Sigmoid colon (tissue), 7 donors: ENCODE measurements around the gene SPATA24. TPM values are rescaled to one million over a fixed set of nuclear protein-coding genes. Genes with fewer than 3 reads are reported as not detected.

Experiments used
- DNase-seq: peaks from one replicate; pipeline ENCODE4 v3.0.0-alpha.2; 2019
- H3K27ac ChIP-seq, 4 donors: fragments of 200-600 bp; sonication (generic); one replicate each; pipeline ENCODE4 v1.5.1; 2016 to 2019; ENCODE audit warnings: mild to moderate bottlenecking in 1 of 4
- H3K27me3 ChIP-seq, 3 donors: fragments of 200-600 bp; sonication (generic); one replicate each; pipeline ENCODE4 v1.5.1; 2019; ENCODE audit warnings: mild to moderate bottlenecking in 1 of 3
- H3K36me3 ChIP-seq, 4 donors: fragments of 200-600 bp; sonication (generic); one replicate each; pipeline ENCODE4 v1.5.1; 2016 to 2019
- H3K4me1 ChIP-seq, 4 donors: fragments of 200-600 bp; sonication (generic); one replicate each; pipeline ENCODE4 v1.5.1; 2017 to 2019
- H3K4me3 ChIP-seq, 4 donors: fragments of 200-600 bp; sonication (generic); one replicate each; pipeline ENCODE4 v1.5.1; 2017 to 2019; ENCODE audit warnings: mild to moderate bottlenecking in 2 of 4, moderate library complexity in 1 of 4
- H3K9me3 ChIP-seq, 4 donors: fragments of 200-600 bp in 3 of 4; sonication (generic) in 3 of 4; one replicate each; pipeline versions ENCODE4 v1.5.1 to v1.6.1; 2013 to 2019
- EP300 ChIP-seq, 4 donors: sonication (generic); formaldehyde crosslinking; IDR thresholded peaks; one replicate each; pipeline ENCODE4 v1.6.1; 2017; ENCODE audit warnings: antibody characterized with exemption in 4 of 4
- POLR2A ChIP-seq, 2 donors: fragments of 450-650 bp; IDR thresholded peaks; one replicate each; pipeline ENCODE4 v1.6.1; 2016; ENCODE audit warnings: antibody characterized with exemption in 2 of 2, mild to moderate bottlenecking in 2 of 2, moderate library complexity in 2 of 2
- POLR2AphosphoS5 ChIP-seq, 4 donors: sonication (generic); formaldehyde crosslinking; IDR thresholded peaks; one replicate each; pipeline ENCODE4 v1.6.1; 2017; ENCODE audit warnings: antibody characterized with exemption in 4 of 4
- WGBS, 2 donors: extraction: QIAGEN DNeasy Blood & Tissue Kit; methylation state at CpG; one replicate each; pipeline ENCODE4 v1.1.7; 2013; 5-methylcytosine and 5-hydroxymethylcytosine counted together
- intact Hi-C: fragments of 100-400 bp; cut with DNase I; formaldehyde crosslinking; loops from one replicate; pipeline ENCODE4 v1.15.1; 2023
- polyA plus RNA-seq, 3 donors: library from polyadenylated mRNA; stranded (reverse); fragments of 200-250 nt; gene quantifications; one replicate each; pipeline ENCODE4 v1.2.3, GENCODE V29; 2013
- total RNA-seq, 4 donors: library from RNA; depleted of rRNA; stranded (reverse); fragments of >200 nt; gene quantifications; one replicate each; pipeline ENCODE4 v1.1.0, GENCODE V29; 2016
- TF ChIP-seq, protein P1 (sequence below), 4 experiments: fragments of 450-650 bp in 3 of 4; fragments of 200-600 bp in 1 of 4; IDR thresholded peaks; one replicate each; pipeline ENCODE4 v1.5.1; 2016 to 2019; ENCODE audit warnings: antibody characterized with exemption in 4 of 4, mild to moderate bottlenecking in 3 of 4, moderate library complexity in 2 of 4
- donor health status: healthy with polysubstance abuse.
- donor health status: Bipolar disorder and iron deficiency.
- donor health status: healthy.

SPATA24 gene, protein sequence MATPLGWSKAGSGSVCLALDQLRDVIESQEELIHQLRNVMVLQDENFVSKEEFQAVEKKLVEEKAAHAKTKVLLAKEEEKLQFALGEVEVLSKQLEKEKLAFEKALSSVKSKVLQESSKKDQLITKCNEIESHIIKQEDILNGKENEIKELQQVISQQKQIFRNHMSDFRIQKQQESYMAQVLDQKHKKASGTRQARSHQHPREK
- 1 to 10 TPM; 1.4 to 7.9 (median 2.0) TPM for total RNA-seq
- polyA plus RNA-seq = 1 to 10 TPM; 7.3 to 9.0 (median 7.9) TPM

DNA sequence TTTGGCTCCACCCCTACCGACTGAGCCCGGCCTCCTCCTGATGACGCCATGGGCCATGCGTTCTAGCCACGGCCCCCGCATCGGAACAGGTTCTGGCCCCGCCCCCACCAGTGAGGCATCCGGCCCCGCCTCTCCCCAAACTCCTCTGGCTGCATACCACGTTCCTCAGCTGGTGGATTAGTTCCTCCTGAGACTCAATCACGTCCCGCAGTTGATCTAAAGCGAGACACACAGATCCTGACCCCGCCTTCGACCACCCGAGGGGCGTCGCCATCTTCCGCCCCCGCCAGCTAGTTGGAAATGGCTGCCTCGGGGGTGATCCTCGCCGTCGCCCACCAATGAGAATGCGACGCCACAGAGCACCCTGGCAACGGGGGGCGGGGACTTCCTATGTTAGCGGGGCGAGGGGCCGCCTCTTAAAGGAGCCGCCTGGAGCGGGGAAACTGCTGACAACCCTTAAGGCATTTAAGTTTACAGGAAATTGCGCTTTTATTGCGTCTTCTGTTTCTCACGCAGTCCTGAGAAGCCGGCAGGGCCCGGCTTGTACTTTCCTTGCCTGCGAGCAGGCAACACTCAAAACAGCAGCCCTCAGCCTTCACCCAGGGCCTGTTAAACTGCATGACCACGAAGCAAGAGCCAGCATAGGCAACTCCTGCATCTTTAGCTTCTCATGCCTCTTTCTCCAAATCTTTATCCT is at the start of gene SPATA24:
TSS of gene SPATA24 (minus strand) at position 303 of the 697 bp plus-strand sequence. CDS start at position 274, 29 bp downstream.
- peak; percentile 99 for DNase-seq
- Histone ChIP-seq H3K27ac (peak within 1 kb of the TSS; percentile 86 to 93 (median 90)), H3K4me1 (peaks cover 0 to 14% (median 12%) of the 10 kb centered on the region in 4 donors), H3K36me3 (no peaks in the 10 kb centered on the region), H3K4me3 (peak within 1 kb of the TSS; percentile 37 to 55 (median 52)), H3K27me3 (no peaks in the 10 kb centered on the region), H3K9me3 (no peaks in the 10 kb centered on the region)
- TF ChIP-seq POLR2AphosphoS5 (IDR thresholded peaks at IDR 0.05) (peak in 3 of 4 donors; percentile 38 to 54 (median 44)), EP300 (IDR thresholded peaks at IDR 0.05) (peak in 1 of 4 donors; percentile 17), POLR2A (IDR thresholded peaks at IDR 0.05) (no peak)
- TF ChIP-seq, protein P1, sequence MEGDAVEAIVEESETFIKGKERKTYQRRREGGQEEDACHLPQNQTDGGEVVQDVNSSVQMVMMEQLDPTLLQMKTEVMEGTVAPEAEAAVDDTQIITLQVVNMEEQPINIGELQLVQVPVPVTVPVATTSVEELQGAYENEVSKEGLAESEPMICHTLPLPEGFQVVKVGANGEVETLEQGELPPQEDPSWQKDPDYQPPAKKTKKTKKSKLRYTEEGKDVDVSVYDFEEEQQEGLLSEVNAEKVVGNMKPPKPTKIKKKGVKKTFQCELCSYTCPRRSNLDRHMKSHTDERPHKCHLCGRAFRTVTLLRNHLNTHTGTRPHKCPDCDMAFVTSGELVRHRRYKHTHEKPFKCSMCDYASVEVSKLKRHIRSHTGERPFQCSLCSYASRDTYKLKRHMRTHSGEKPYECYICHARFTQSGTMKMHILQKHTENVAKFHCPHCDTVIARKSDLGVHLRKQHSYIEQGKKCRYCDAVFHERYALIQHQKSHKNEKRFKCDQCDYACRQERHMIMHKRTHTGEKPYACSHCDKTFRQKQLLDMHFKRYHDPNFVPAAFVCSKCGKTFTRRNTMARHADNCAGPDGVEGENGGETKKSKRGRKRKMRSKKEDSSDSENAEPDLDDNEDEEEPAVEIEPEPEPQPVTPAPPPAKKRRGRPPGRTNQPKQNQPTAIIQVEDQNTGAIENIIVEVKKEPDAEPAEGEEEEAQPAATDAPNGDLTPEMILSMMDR (IDR thresholded peaks at IDR 0.05) = no peak
- intact Hi-C loops = loop anchor here (5.0 kb wide), 1 partner anchor 62 kb away; the partner anchor contains the start of gene PAIP2
- 1% methylated on average over 41 of the region's 41 CpGs for WGBS, 2 donors

DNA sequence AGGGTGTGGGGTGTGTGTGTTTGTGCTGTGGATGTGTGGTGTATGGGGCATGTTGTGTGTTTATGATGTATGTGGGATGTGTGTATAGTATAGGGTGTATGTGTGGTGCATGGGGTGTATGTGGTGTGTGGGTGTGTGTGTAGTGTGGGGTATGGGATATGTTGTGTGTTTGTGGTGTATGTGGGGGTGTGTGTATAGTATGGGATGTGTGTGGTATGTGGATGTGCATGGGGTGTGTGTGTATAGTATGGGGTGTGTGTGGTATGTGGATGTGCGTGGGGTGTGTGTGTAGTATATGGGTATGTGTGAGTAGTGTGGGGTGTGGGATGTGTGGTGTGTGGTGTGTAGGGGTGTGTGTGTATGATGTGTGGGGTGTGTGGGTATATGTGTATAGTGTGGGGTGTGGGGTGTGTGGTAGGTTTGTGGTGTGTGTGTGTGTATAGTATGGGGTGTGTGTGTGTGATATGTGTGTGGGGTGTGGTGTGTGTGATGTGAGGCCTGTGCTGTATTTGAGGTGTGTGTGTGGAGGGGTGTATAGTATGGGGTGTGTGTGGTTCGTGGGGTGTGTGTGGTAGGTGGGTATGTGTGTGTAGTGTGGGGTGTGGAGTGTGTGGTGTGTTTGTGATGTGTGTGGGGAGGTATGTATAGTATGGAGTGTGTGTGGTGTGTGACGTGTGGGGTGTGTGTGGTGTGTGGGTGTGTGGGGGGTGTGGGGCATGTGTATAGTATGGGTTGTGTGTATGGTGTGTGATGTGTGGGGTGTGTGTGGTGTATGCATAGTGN is 48.2 kb upstream of the SPATA24 start:
- intact Hi-C loops = no loop called here
- no peak for DNase-seq
- no peaks in the 10 kb centered on the region for H3K27me3 ChIP-seq
- H3K27ac ChIP-seq = no peak overlapping the region
- no peaks in the 10 kb centered on the region for H3K9me3 ChIP-seq
- H3K36me3 ChIP-seq = no peaks in the 10 kb centered on the region
- no peak overlapping the region for H3K4me3 ChIP-seq
- 78 to 84% methylated on average over 3 of the region's 3 CpGs for WGBS, 2 donors
- no peaks in the 10 kb centered on the region for H3K4me1 ChIP-seq
- no peak for TF ChIP-seq POLR2AphosphoS5 (IDR thresholded peaks at IDR 0.05)
- TF ChIP-seq, protein P1 (IDR thresholded peaks at IDR 0.05) = peak in 1 of 4 experiments; percentile 5

DNA sequence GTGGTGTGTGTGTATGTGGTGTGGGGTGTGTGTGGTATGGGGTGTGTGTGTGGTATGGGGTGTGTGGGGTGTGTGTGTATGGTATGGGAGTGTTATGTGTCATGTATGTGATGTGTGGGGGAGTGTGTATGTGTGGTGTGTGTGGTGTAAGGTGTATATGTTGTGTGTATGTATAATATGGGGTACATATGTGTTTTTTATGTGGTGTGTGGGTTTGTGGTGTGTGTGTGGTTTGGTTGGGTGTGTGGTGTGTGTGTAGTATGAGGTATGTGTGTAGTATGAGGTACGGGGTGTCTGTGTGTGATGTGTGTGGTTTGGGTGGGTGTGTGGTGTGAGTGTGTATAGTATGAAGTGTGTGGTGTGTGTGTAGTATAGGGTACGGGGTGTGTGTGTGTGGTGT is 47.3 kb upstream of the SPATA24 start:
- intact Hi-C loops = no loop called here
- Histone ChIP-seq H3K36me3 (no peaks in the 10 kb centered on the region), H3K27ac (no peak overlapping the region), H3K27me3 (no peaks in the 10 kb centered on the region), H3K9me3 (no peaks in the 10 kb centered on the region), H3K4me3 (no peak overlapping the region), H3K4me1 (no peaks in the 10 kb centered on the region)
- whole genome bisulfite sequencing, 2 donors = 82 to 91% methylated on average over 2 of the region's 2 CpGs
- TF ChIP-seq EP300 (IDR thresholded peaks at IDR 0.05) (no peak), POLR2AphosphoS5 (IDR thresholded peaks at IDR 0.05) (no peak), POLR2A (IDR thresholded peaks at IDR 0.05) (no peak)
- TF ChIP-seq, protein P1 (IDR thresholded peaks at IDR 0.05) = no peak
- no peak for DNase-seq

DNA sequence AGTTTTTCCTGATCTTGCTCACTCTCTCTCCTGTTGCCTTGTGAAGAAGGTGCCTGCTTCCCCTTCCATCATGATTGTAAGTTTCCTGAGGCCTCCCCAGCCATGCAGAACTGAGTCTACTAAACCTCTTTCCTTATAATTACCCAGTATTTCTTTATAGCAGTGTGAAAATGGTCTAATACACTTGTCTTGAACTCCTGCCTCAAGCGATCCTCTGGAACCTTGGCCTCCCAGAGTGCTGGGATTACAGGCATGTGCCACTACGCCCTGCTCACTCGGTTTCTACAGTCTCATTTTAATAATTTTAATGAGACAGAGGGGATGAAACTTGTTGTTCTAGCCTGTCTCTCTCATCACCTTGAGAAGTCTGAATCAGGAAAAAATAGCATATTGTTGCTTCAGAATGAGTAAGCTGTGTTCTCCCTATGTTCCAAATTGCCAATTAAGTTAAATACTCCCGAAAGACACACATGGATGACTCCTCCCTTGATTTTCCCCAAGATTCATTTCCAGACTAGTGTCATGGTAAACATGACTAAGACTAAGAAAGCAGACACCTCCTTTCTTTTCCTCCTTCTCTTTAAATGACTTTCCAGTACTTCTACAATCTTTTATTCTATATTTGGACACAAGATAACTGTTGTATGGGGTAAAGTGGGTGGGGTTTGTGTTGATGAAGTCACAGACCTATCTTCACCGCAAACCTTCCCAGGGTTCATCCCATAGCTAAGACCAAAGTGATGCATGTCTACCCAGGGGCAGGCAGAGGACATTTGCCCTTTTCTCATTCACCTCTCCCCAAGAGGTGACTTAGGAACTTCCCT is 43.3 kb upstream of the SPATA24 start:
- WGBS, 2 donors = 86 to 91% methylated on average over 5 of the region's 5 CpGs
- intact Hi-C loops = no loop called here
- Histone ChIP-seq H3K9me3 (no peaks in the 10 kb centered on the region), H3K36me3 (no peaks in the 10 kb centered on the region), H3K27me3 (no peaks in the 10 kb centered on the region), H3K4me1 (peaks cover 0 to 12% (median 5%) of the 10 kb centered on the region in 4 donors), H3K4me3 (no peak overlapping the region), H3K27ac (no peak overlapping the region)
- TF ChIP-seq POLR2A (IDR thresholded peaks at IDR 0.05) (no peak), POLR2AphosphoS5 (IDR thresholded peaks at IDR 0.05) (no peak), EP300 (IDR thresholded peaks at IDR 0.05) (no peak)
- TF ChIP-seq, protein P1 (IDR thresholded peaks at IDR 0.05) = no peak
- DNase-seq = no peak
